SKM-1 treated with dmso at 0.1 percent for 144 hours (cell line): ENCODE data around the gene TWF2.
A peak's percentile ranks its signal among the peaks of the same experiment; 100 is the strongest.

ENCODE experiments used
- DNase-seq: peaks from one replicate; lab custom pipeline; 2025; ENCODE audit not compliant: unreplicated experiment; lab: John Stamatoyannopoulos, UW

The TWF2 gene

DNA sequence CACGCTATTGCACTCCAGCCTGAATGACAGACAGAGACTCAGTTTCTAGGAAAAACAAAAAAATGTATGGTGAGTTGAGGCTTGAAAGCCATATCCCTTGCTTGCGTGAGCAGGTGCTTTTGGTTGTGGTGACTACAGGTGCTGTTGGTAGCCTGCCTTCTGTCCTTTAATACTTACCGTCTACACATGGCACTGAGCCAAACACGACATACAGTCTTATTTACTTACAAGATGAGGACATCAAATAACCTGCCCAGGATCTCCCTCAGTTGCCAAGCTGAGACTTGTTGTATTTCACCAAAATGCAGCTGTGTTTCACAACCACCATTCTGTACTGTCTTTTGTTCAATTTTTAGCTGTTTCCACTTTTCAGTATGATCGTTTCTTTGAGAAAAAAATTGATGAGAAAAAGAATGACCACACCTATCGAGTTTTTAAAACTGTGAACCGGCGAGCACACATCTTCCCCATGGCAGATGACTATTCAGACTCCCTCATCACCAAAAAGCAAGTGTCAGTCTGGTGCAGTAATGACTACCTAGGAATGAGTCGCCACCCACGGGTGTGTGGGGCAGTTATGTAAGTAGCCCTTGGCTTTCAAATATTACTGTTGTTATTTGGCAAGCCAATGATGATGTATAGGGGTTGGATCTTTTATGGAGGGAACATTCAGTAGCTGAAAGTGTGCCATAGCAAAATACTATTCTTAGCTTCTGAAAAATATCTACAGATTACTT is 34.5 kb downstream of the TWF2 start:
- no peak for DNase-seq

DNA sequence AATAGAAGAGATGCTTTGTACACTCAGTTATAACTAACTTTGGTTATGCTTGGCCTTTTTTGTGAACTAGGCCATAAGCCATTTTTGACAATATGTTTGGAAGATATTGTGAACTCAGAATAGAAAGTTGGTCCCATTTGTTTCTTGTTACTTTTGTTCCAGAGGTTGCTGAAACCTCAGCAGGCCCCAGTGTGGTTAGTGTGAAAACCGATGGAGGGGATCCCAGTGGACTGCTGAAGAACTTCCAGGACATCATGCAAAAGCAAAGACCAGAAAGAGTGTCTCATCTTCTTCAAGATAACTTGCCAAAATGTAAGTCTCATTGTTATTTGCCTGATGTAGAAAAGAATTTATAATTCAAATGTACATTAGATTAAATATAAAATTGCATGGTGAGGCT is 35.3 kb downstream of the TWF2 start:
- no peak for DNase-seq

DNA sequence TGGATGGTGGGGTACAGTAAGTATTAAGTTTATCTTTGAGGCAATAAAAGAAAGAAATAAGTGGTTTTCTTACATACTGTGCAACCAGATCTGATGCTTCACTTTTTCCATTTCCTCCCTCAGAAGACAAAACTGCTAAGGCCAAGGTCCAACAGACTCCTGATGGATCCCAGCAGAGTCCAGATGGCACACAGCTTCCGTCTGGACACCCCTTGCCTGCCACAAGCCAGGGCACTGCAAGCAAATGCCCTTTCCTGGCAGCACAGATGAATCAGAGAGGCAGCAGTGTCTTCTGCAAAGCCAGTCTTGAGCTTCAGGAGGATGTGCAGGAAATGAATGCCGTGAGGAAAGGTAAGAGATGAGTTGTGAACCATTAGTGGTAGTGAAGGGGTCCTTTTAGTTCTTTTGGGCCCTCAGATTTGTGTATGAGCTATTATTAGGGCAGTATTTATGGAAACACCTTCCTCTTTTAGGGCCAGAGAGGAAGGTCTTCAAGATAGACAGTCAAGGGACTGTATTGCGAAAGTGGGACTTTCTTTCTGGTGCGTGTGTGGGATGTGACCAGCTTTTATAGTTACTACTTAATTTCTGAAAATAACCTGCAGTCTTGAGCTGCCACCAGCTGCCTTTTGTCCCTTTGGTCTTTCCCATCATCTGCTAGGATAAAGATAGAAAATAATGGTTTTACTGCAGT is 36.4 kb downstream of the TWF2 start:
- DNase-seq: peak; percentile 86

- peak; percentile 39 for DNase-seq
Observed at GRCh38 chr3:52200981-52201679, 37.8 kb downstream of the TWF2 start.

GRCh38 chr3:52198643-52199608 is 40.0 kb downstream of the TWF2 start:
- no peak for DNase-seq

DNA sequence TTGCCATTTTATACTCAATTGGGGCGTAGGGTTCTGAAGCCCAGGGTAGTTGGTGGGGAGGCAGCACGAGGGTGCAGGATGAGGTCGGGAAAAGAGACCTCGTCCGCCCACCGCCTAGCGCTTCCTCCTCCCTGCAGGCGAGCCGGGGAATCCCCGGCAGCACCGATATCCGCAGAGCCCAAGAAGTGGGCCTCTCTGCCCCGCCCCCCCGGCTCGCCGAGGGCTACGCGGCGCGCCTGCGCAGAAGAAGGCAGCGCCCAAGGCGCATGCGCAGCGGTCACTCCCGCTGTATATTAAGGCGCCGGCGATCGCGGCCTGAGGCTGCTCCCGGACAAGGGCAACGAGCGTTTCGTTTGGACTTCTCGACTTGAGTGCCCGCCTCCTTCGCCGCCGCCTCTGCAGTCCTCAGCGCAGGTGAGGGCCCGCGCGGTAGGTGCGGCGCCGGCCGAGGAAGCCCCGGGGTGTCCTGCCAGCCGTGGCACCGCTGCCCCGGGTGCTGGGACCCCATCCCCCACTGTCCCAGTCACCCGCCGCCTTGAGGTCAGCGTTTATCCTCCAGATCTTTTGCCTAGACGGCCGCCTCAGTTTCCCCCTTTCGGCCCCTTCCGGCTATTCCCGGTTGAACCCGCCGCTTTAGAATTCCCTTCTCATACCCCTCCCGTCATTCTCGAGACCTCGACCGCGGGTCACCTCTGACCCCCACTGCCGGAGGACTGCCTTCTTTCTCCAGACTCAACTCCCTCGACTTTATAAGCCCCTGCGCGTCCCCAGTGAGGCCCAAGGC is 40.9 kb downstream of the TWF2 start, which contains the start of gene ALAS1:
Gene ALAS1 (plus strand): TSS at position 319 of the 784 bp plus-strand sequence. CDS start 1,082 bp downstream, outside the sequence.
- peak; percentile 91 for DNase-seq

- no peak for DNase-seq
Observed at GRCh38 chr3:52197499-52197841, 41.5 kb downstream of the TWF2 start.

DNA sequence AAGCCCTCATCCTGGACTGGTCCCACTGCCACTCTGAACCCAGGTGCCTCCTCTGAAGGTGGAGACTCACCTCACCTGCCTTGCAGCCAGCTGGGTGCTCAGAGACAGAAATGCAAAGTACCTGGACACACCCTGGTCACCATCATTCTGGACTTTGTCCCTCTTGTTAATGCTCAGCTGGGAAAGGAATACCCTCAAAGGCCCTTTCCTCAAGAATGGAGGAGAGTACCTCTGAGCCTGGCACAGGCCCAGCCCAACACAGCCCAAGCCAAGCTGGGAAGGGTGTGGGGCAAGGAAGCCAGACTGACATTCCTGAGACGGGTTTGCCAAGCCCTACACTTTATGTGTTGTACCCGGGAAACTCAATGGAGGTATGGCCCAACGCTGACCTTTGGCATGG is 42.0 kb downstream of the TWF2 start:
- no peak for DNase-seq

DNA sequence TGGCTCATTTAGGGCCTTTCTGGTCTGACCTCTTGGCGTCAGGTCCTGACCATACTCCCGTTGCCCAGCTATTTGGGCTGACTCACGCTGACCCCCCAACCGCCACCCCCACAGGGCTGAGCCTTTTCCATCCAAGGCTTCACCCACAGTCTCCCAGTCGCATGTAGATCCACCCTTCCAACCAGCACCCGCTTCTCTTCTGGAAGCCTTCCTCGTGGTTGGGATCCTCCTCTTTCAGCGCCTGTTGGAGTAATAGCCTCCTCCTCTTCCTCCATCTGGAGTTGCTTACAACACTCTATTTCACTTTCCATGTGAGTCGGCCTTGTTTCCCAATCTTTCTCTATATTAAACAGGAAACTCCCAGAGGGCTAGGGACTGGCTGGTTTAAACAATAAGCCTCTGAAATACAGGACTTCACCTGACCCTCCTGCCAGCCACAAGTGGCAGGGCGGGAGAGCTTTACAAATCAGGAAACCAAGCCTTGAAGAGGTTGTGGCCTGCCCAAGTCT is 43.1 kb downstream of the TWF2 start:
- peak; percentile 80 for DNase-seq

DNA sequence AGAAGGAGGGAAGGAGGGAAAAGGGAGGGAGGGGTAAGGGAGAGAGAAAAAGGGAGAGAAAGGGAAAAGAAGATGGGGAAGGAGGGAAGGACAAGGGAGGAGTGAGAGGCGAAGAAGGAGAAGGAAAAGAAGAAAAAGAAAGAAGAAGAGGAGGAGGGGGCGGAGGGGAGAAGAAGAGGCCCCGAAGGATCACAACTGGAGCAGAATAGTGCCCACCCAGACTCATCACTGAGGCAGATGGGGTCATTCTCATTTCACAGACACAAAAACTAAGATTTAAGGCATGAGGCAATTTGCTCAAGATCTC is 43.7 kb downstream of the TWF2 start:
- DNase-seq: no peak

DNA sequence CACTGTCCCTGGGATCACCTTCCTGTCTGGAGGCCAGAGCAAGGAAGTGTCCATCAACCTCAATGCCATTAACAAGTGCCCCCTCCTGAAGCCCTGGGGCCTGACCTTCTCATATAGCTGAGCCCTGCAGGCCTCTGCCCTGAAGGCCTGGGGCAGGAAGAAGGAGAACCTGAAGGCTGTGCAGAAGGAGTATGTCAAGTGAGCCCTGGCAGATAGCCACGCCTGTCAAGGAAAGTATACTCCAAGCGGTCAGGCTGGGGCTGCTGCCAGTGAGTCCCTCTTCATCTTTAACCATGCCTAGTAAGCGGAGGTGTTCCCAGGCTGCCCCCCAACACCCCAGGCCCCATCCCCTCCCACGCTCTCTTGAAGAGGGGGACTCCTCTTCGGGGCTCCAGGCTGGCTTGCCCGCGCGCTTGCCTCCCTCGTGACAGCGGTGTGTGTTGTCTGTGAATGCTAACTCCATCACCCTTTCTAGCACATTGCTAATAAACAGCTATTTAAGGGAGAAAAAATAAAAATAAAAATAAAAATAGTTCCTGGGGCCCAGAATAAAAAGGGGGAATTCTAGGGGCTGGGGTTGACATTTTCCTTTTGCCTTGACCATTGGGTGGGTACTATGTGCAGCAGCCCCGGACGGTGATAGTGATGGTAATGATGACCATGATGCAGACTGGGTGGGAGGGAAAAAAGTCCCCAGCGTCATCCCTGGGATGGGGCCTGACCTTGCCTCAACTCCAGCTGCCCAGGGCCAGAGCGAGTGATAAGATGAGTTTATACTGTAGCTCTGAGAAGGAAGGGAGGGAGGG is 44.3 kb downstream of the TWF2 start:
- no peak for DNase-seq

DNA sequence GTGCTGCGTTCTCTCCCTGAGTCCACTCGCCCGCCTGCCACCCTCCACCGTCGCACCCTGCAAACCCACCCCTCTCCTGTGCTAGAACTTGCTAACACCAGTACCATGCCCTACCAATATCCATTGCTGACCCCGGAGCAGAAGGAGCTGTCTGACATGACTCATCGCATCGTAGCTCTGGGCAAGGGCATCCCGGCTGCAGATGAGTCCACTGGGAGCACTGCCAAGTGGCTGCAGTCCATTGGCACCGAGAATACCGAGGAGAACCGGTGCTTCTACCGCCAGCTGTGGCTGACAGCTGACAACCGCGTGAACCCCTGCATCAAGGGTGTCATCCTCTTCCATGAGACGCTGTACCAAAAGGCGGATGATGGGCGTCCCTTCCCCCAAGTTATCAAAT is 45.9 kb downstream of the TWF2 start:
- no peak for DNase-seq

- no peak for DNase-seq
Observed at GRCh38 chr3:52191663-52192062, 47.3 kb downstream of the TWF2 start.

DNA sequence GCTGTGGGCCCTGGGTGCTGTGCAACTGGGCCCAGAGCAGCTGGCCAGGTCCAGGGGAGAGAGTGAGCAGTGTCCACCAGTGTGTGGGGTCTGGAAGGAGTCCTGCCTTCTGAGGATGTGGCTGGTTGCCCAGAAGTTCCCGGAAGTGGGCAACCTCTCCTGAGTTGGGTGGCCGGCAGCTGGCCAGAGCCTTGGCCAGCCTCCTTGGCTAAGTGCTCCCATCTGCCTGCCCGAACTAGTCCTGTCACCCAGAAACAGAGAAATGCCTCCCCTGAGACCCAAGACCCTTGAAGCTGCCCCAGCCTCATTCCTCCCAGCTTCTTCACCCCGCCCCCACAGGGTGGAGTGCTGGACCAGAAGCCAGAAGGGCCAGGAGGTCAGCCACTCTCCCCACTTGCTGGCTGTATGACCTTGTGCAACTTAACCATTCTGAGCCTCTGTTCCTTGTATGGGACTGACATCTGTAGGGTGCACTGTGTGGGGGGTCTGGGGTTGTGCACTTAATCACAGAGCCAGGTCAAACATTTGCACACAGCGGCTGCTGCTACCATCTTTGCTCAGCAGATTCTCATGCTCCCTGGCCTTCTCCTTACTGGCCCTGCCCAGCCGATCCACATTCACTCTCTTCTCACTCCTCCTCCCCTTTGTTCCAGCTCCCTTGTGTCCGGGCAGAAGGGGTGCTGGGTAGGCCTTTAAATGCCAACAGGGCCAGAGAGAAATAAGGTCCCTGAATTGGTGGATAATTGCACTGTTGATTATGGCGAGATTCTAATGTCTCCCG is 48.5 kb downstream of the TWF2 start:
- no peak for DNase-seq

DNA sequence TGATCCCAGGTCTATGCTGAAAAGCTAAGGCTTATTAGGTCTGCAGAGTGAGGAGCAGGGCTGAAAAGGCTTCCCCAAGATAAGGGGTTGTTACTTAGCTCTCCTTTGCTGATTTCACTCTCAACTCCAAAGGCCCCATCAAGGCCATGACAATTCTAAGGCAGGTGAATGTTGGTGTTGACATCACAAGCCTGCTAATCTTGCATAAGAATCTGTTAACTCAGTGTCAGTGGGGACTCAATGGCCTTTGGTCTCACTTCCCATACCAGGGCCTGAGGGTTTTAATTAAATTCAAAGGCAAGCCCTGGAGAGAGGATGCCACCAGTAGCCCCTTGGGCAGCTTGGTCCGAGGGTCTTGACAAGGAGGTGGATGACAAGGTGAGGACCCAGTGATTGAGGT is 50.4 kb downstream of the TWF2 start:
- DNase-seq: peak; percentile 28

- DNase-seq: no peak
Observed at GRCh38 chr3:52186729-52187128, 52.2 kb downstream of the TWF2 start.

GRCh38 chr3:52185837-52186236 is 53.1 kb downstream of the TWF2 start:
- DNase-seq: peak; percentile 95

DNA sequence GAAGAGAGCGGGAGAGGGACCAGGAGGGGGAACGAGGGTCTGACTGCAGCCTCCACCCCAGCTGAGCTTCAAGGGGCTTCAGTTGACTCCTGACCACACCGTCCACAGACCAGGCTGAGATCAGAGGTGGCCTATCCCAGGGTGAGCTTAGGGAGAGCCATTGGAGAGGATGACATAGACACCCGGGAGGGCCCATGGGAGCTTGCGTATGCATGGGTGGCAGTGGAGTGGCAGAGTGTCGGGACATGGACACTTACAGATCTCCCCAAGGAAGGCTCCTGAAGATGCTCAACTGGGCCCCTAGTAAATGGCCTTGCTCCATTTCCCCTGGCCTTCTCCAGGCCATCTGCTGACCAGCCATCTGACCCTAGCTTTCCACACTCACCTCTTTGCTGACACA is 53.6 kb downstream of the TWF2 start:
- no peak for DNase-seq

GRCh38 chr3:52184690-52185089 is 54.3 kb downstream of the TWF2 start:
- no peak for DNase-seq
